Heart left ventricle (tissue), 13 donors: ENCODE results near the gene TMEM229B.

Source experiments
- CTCF ChIP-seq, 12 donors: fragments of 200-600 bp; sonication (generic) in 4 of 12; IDR thresholded peaks; one replicate each; pipeline versions ENCODE4 v1.5.0 to v1.8.0; 2018 to 2022; ENCODE audit warnings: antibody characterized with exemption in 12 of 12, mild to moderate bottlenecking in 5 of 12
- POLR2A ChIP-seq, 2 donors: fragments of 450-650 bp; IDR thresholded peaks; one replicate each; pipeline ENCODE4 v1.6.1; 2017; ENCODE audit warnings: antibody characterized with exemption in 2 of 2, mild to moderate bottlenecking in 2 of 2, moderate library complexity in 2 of 2
- donor health status: ischemic (EF 13 %, LVEDD 7.1; RV severe dilation, severe dysfunction).
- donor health status: DM: no; HTN: yes; CAD: no.
- donor health status: DM: no; HTN: no; CAD: no.
- donor health status: ischemic (EF 25% LVEDD 6.9; RV normal size, moderate dysfunction).
- donor health status: ischemic (EF 25% LVEDD 5.7; RV mildly dilated, moderate dysfunction).
- donor health status: ischemic (EF 35%, LVEDD 5.7; RV mildly dilated, moderate dysfunction).
- donor health status: nonischemic (EF 11% LVEDD 7.7; RV severe dilation, severe dysfunction).
- donor health status: DM: yes; HTN: yes; CAD: no.
- donor health status: PGD.
- donor health status: ischemic (EF 29% LVEDD 5.4; RV normal size, mild dysfunction).
- donor health status: nonischemic (EF 23%, LVEDD 6.1; RV moderate dilation, normal function).

- TF ChIP-seq CTCF (IDR thresholded peaks at IDR 0.05), result no peak
- no peak for TF ChIP-seq POLR2A (IDR thresholded peaks at IDR 0.05)
Observed at GRCh38 chr14:67456732-67457131, 31.8 kb downstream of the TMEM229B start.
